Left lung (tissue), 10 donors: ENCODE measurements around the gene SLC38A2. TPM values are rescaled to one million over a fixed set of nuclear protein-coding genes. Genes with fewer than 3 reads are reported as not detected.
A peak's percentile ranks its signal among the peaks of the same experiment; 100 is the strongest.

Experiments
- ATAC-seq: fragments of 200-7000 bp; cut with Tn5 transposase; one replicate; pipeline ENCODE4 v1.9.1; 2020; ENCODE audit warnings: moderate library complexity
- DNase-seq, 4 donors: peaks; one replicate each; pipeline ENCODE4 v3.0.0-alpha.2; 2013 to 2020
- H3K27ac ChIP-seq, 2 donors: fragments of 200-600 bp; sonication (generic) in 1 of 2; one replicate each; pipeline versions ENCODE4 v1.5.0 to v1.8.0; 2020 to 2021
- H3K27me3 ChIP-seq, 2 donors: fragments of 200-600 bp; sonication (generic) in 1 of 2; one replicate each; pipeline versions ENCODE4 v1.5.0 to v1.8.0; 2020 to 2021
- H3K36me3 ChIP-seq, 2 donors: fragments of 200-600 bp; sonication (generic) in 1 of 2; one replicate each; pipeline versions ENCODE4 v1.5.0 to v1.8.0; 2020 to 2021
- H3K4me1 ChIP-seq, 2 donors: fragments of 200-600 bp; one replicate each; pipeline ENCODE4 v1.8.0; 2021
- H3K4me3 ChIP-seq, 2 donors: fragments of 200-600 bp; sonication (generic) in 1 of 2; one replicate each; pipeline versions ENCODE4 v1.5.0 to v1.8.0; 2020 to 2021; ENCODE audit warnings: mild to moderate bottlenecking in 1 of 2
- H3K9me3 ChIP-seq, 2 donors: fragments of 200-600 bp; sonication (generic) in 1 of 2; one replicate each; pipeline versions ENCODE4 v1.5.0 to v1.8.0; 2020 to 2021
- intact Hi-C, 2 donors: fragments of 100-400 bp; cut with DNase I; formaldehyde crosslinking; loops; one replicate each; pipeline versions ENCODE4 v1.11.2 to v1.14.2; 2022
- polyA plus RNA-seq, 6 donors: library from polyadenylated mRNA; unstranded; fragments of 120-200 nt; gene quantifications; one replicate each; pipeline ENCODE4 v1.2.1, GENCODE V29; 2013; ENCODE audit not compliant: insufficient read length in 6 of 6
- total RNA-seq, 2 donors: library from RNA; stranded (reverse); fragmentation: NEBNext Ultra II Directional; extraction: Animal tissue kit (Norgen Biotek cat#: 25700); gene quantifications; one replicate each; pipeline ENCODE4 v1.2.1, GENCODE V29; 2021
- TF ChIP-seq, protein P1 (sequence below), 2 donors: fragments of 200-600 bp; sonication (generic) in 1 of 2; IDR thresholded peaks; one replicate each; pipeline versions ENCODE4 v1.5.0 to v1.8.0; 2021; ENCODE audit warnings: antibody characterized with exemption in 2 of 2
- donor health status: DM: no; HTN: yes; CAD: no.
- donor health status: DM: no; HTN: no; CAD: no.

Gene SLC38A2
- total and polyA plus RNA-seq, 8 donors: 154 to 270 (median 183) TPM

DNA sequence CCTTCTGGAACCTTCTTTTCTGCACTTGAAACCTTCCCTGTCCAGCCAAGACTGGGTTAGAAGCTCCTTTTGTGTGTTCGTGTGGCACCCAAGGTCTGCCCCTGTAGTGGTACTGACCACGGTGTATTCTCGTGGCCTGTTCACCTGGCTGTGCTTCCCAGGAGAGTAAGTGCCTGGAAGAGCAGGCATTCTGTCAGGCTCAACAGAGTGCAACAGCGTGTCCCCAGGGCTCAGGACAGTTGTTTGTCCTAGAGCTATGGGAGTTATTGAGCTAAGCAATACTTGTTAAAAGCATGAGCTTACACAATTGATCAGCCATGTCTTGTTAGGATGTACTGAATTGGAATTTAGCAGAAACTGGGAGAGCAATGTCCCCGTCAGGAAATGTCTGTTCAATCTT, 12.9 kb upstream of the SLC38A2 start:
- H3K36me3 ChIP-seq: no peaks in the 10 kb centered on the region
- no peaks in the 10 kb centered on the region for H3K9me3 ChIP-seq
- TF ChIP-seq, protein P1, sequence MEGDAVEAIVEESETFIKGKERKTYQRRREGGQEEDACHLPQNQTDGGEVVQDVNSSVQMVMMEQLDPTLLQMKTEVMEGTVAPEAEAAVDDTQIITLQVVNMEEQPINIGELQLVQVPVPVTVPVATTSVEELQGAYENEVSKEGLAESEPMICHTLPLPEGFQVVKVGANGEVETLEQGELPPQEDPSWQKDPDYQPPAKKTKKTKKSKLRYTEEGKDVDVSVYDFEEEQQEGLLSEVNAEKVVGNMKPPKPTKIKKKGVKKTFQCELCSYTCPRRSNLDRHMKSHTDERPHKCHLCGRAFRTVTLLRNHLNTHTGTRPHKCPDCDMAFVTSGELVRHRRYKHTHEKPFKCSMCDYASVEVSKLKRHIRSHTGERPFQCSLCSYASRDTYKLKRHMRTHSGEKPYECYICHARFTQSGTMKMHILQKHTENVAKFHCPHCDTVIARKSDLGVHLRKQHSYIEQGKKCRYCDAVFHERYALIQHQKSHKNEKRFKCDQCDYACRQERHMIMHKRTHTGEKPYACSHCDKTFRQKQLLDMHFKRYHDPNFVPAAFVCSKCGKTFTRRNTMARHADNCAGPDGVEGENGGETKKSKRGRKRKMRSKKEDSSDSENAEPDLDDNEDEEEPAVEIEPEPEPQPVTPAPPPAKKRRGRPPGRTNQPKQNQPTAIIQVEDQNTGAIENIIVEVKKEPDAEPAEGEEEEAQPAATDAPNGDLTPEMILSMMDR (IDR thresholded peaks at IDR 0.05): no peak
- H3K27me3 ChIP-seq: no peaks in the 10 kb centered on the region
- no peak for DNase-seq
- no peak for ATAC-seq
- peak overlapping the region; percentile 99 to 100 for H3K27ac ChIP-seq
- intact Hi-C loops: no loop called here
- peaks cover 46 to 62% of the 10 kb centered on the region in 2 donors for H3K4me1 ChIP-seq
- H3K4me3 ChIP-seq: no peak overlapping the region

- DNase-seq: no peak
- intact Hi-C loops: no loop called here
- Histone ChIP-seq H3K27ac (peak overlapping the region; percentile 99 to 100), H3K4me1 (peaks cover 46 to 57% of the 10 kb centered on the region in 2 donors), H3K36me3 (no peaks in the 10 kb centered on the region), H3K4me3 (peak overlapping the region; percentile 55 to 66), H3K27me3 (no peaks in the 10 kb centered on the region), H3K9me3 (no peaks in the 10 kb centered on the region)
- TF ChIP-seq, protein P1 (IDR thresholded peaks at IDR 0.05): no peak
- no peak for ATAC-seq
These were observed 12.1 kb upstream of the SLC38A2 start for GRCh38 chr12:46384451-46385309.

- intact Hi-C loops: no loop called here
These were observed 11.3 kb upstream of the SLC38A2 start for GRCh38 chr12:46383654-46384450.

GRCh38 chr12:46382964-46383653, 10.5 kb upstream of the SLC38A2 start:
- DNase-seq: peak; percentile 96 to 99 (median 98)
- H3K4me1 ChIP-seq: peaks cover 41 to 51% of the 10 kb centered on the region in 2 donors
- H3K36me3 ChIP-seq: no peaks in the 10 kb centered on the region
- TF ChIP-seq, protein P1 (IDR thresholded peaks at IDR 0.05): no peak
- peak; percentile 90 for ATAC-seq
- H3K9me3 ChIP-seq: no peaks in the 10 kb centered on the region
- peak overlapping the region; percentile 99 to 100 for H3K27ac ChIP-seq
- H3K4me3 ChIP-seq: peak overlapping the region; percentile 55 to 66
- intact Hi-C loops: no loop called here
- no peaks in the 10 kb centered on the region for H3K27me3 ChIP-seq

More at GRCh38 chr12:46383654-46384450, 11.3 kb upstream of the SLC38A2 start:
- H3K27ac ChIP-seq: peak overlapping the region; percentile 99 to 100
- ATAC-seq (peak; percentile 84), DNase-seq (peak; percentile 85 to 96 (median 94))
- H3K4me3 ChIP-seq: peak overlapping the region; percentile 55 to 66
- TF ChIP-seq, protein P1 (IDR thresholded peaks at IDR 0.05): peak in 1 of 2 donors; percentile 24
- H3K4me1 ChIP-seq: peaks cover 44 to 54% of the 10 kb centered on the region in 2 donors
- no peaks in the 10 kb centered on the region for H3K9me3 ChIP-seq
- no peaks in the 10 kb centered on the region for H3K27me3 ChIP-seq
- no peaks in the 10 kb centered on the region for H3K36me3 ChIP-seq
